ENCODE results near the gene STK17B. TPM values are rescaled to one million over a fixed set of nuclear protein-coding genes. Genes with fewer than 3 reads are reported as not detected.

Gene STK17B
- total and polyA plus RNA-seq, 9 of the 15 experiments (the other 6 are each of a cell fraction or from before 2014, with no cell fraction given): 2.3 to 17.7 (median 8.5) TPM

GRCh38 chr2:196088203-196088602, 83.2 kb downstream of the STK17B start:
- WGBS (ENCODE audit: insufficient coverage, low coverage, missing lambda C conversion rate): 29% methylated on average over 2 of the region's 2 CpGs
- DNase-seq (ENCODE audit: extremely low read depth in 1 of 4, low spot score in 3 of 4) (no peak), FAIRE-seq (no peak), ATAC-seq (no peak)
- no peaks in the 10 kb centered on the region for H3K27me3 ChIP-seq (ENCODE audit: control insufficient read depth in 2 of 2, insufficient read depth in 2 of 2, low read length in 2 of 2)
- no peak overlapping the region for H3K4me3 ChIP-seq
- H3K9me1 ChIP-seq (ENCODE audit: control insufficient read depth, insufficient read depth, low read length): no peaks in the 10 kb centered on the region
- ChIA-PET CTCF (ENCODE audit: low intra/inter-chr PET ratio) (no interaction called here), POLR2A (no interaction called here)
- BruUV-seq (replicated peaks): no TSS peak
- no peaks in the 10 kb centered on the region for H3K4me1 ChIP-seq (replicated peaks in 1 of 2; ENCODE audit: control insufficient read depth in 2 of 2, insufficient read depth in 2 of 2, low read length in 2 of 2)
- TF ChIP-seq SRF (CRISPR knock-in tag; IDR thresholded peaks at IDR 0.05) (no peak), DPF2 (IDR thresholded peaks at IDR 0.05) (no peak), NKRF (IDR thresholded peaks at IDR 0.05; ENCODE audit: borderline replicate concordance) (no peak), JUN (IDR thresholded peaks at IDR 0.05; ENCODE audit: borderline replicate concordance, low read depth, low read length) (no peak), JUN (CRISPR knock-in tag; IDR thresholded peaks at IDR 0.05; ENCODE audit: borderline replicate concordance) (no peak), ZC3H8 (IDR thresholded peaks at IDR 0.05) (no peak), ZBTB17 (CRISPR knock-in tag; IDR thresholded peaks at IDR 0.05) (no peak), CGGBP1 (CRISPR knock-in tag; IDR thresholded peaks at IDR 0.05) (no peak), MAFF (IDR thresholded peaks at IDR 0.05; ENCODE audit: low read length) (no peak), XRCC5 (IDR thresholded peaks at IDR 0.05; ENCODE audit: low read depth, low read length) (no peak), SAP30 (IDR thresholded peaks at IDR 0.05; ENCODE audit: borderline replicate concordance, insufficient read depth, low read depth, low read length, poor library complexity, severe bottlenecking) (no peak)
- H3K9ac ChIP-seq (ENCODE audit: insufficient read depth in 1 of 2, low read depth in 2 of 2, low read length in 2 of 2): no peak overlapping the region
- H4K20me1 ChIP-seq (replicated peaks; ENCODE audit: control insufficient read depth, insufficient read depth, low read length): no peaks in the 10 kb centered on the region
- H3K27ac ChIP-seq (ENCODE audit: extremely low read depth, low read depth, low read length): no peak overlapping the region
- in situ Hi-C loops (cut with MboI) (no loop called here), intact Hi-C loops (cut with micrococcal nuclease) (no loop called here)
- H3K79me2 ChIP-seq (ENCODE audit: control insufficient read depth, insufficient read depth, low read length): no peaks in the 10 kb centered on the region
- H3K9me3 ChIP-seq (replicated peaks; ENCODE audit: control insufficient read depth, insufficient read depth, low read depth, low read length): no peaks in the 10 kb centered on the region
- no peaks in the 10 kb centered on the region for H3K36me3 ChIP-seq (ENCODE audit: control insufficient read depth, insufficient read depth, low read length)
- no peak overlapping the region for H3K4me2 ChIP-seq (ENCODE audit: insufficient read depth, low read length)
- H2AFZ ChIP-seq (ENCODE audit: low read depth, low read length): no peak overlapping the region
